Right forelimb (tissue), 1 donor: ENCODE results near the gene ADIPOR2.
"Not testable (repeated sequence)": the region's sequence is repeated elsewhere in the genome, so short reads cannot be mapped to it uniquely, and the experiment has no call there.

Source experiments
- DNase-seq: peaks from one replicate; pipeline ENCODE4 v3.0.0-alpha.2; 2018

Gene ADIPOR2

GRCh38 chr12:1666215-1666614 lies 24.7 kb upstream of the ADIPOR2 start:
- no peak for DNase-seq

- no peak for DNase-seq
Measured at GRCh38 chr12:1666685-1667162, 24.1 kb upstream of the ADIPOR2 start.

GRCh38 chr12:1668833-1669543 lies 21.9 kb upstream of the ADIPOR2 start:
- no peak for DNase-seq

- no peak for DNase-seq
Measured at GRCh38 chr12:1670358-1671268, 20.3 kb upstream of the ADIPOR2 start.

- no peak for DNase-seq
Measured at GRCh38 chr12:1676043-1676442, 14.8 kb upstream of the ADIPOR2 start.

GRCh38 chr12:1680804-1681492 lies 9.9 kb upstream of the ADIPOR2 start:
- DNase-seq = no peak

GRCh38 chr12:1681493-1681807 lies 9.4 kb upstream of the ADIPOR2 start:
- DNase-seq = no peak

- no peak for DNase-seq
Measured at GRCh38 chr12:1688086-1688710, 2.7 kb upstream of the ADIPOR2 start.

GRCh38 chr12:1691123-1692007 lies 495 bp downstream of the ADIPOR2 start:
- no peak for DNase-seq

GRCh38 chr12:1692226-1692625 lies 1.4 kb downstream of the ADIPOR2 start:
- DNase-seq = no peak

GRCh38 chr12:1692895-1693610 lies 2.2 kb downstream of the ADIPOR2 start:
- no peak for DNase-seq

GRCh38 chr12:1695097-1695496 lies 4.2 kb downstream of the ADIPOR2 start:
- not testable (repeated sequence) for DNase-seq

GRCh38 chr12:1695886-1696670 lies 5.2 kb downstream of the ADIPOR2 start:
- DNase-seq = no peak

- DNase-seq = no peak
Measured at GRCh38 chr12:1696800-1697199, 5.9 kb downstream of the ADIPOR2 start.

GRCh38 chr12:1697271-1697670 lies 6.4 kb downstream of the ADIPOR2 start:
- DNase-seq = no peak

GRCh38 chr12:1698720-1699119 lies 7.8 kb downstream of the ADIPOR2 start:
- DNase-seq = no peak

- no peak for DNase-seq
Measured at GRCh38 chr12:1702713-1703112, 11.8 kb downstream of the ADIPOR2 start.

- no peak for DNase-seq
Measured at GRCh38 chr12:1703771-1704722, 13.2 kb downstream of the ADIPOR2 start.
